IPS-20b (cell line): Measurements from ENCODE around the gene GJA1.

Experiments used
- H3K27ac ChIP-seq: one replicate; pipeline ENCODE4 v1.5.1; 2013; ENCODE audit warnings: low read length
- H3K27me3 ChIP-seq: 2 replicates; pipeline ENCODE4 v1.6.1; 2013; ENCODE audit warnings: mild to moderate bottlenecking, low read length, inconsistent platforms; ENCODE audit not compliant: insufficient read depth
- H3K36me3 ChIP-seq: 2 replicates; pipeline ENCODE4 v1.6.1; 2013; ENCODE audit warnings: low read depth, mild to moderate bottlenecking, inconsistent platforms, low read length, moderate library complexity; ENCODE audit not compliant: insufficient read depth
- H3K4me1 ChIP-seq: 2 replicates; pipeline ENCODE4 v1.6.1; 2013; ENCODE audit warnings: mild to moderate bottlenecking, control low read depth, inconsistent platforms, low read length, moderate library complexity; ENCODE audit not compliant: insufficient read depth
- H3K4me3 ChIP-seq: 2 replicates; pipeline ENCODE4 v1.5.1; 2013; ENCODE audit warnings: mild to moderate bottlenecking, low read length, inconsistent platforms
- H3K9ac ChIP-seq: 2 replicates; pipeline ENCODE4 v1.6.1; 2013; ENCODE audit warnings: low read depth, mild to moderate bottlenecking, inconsistent platforms, low read length, moderate library complexity
- H3K9me3 ChIP-seq: 2 replicates; pipeline ENCODE4 v1.6.1; 2013; ENCODE audit warnings: mild to moderate bottlenecking, low read depth, low read length, inconsistent platforms; ENCODE audit not compliant: insufficient read depth

The GJA1 gene

DNA sequence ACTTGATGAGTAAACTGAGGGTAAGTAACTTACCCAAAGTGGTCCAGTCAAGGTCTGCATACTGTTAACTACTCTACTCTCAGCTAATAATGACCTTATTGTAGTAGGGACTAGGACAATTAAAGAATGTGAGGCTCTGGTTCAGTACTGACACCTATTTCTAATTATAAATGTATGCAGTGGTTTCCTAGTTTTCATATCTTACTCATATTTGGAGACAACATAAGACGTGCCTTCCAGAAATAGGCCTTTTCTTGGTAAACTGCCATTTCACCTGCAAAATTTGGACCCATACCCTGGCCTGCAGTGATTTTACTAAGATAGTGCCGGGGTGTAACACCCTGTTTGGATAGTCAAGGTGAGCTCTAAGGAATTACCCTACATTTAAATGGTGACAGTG is 24.7 kb downstream of the GJA1 start:
- H3K4me1 ChIP-seq, result no peaks in the 10 kb centered on the region
- H3K9me3 ChIP-seq, result no peaks in the 10 kb centered on the region
- H3K9ac ChIP-seq, result no peak overlapping the region
- no peak overlapping the region for H3K27ac ChIP-seq
- H3K36me3 ChIP-seq, result no peaks in the 10 kb centered on the region
- H3K4me3 ChIP-seq, result no peak overlapping the region
- no peaks in the 10 kb centered on the region for H3K27me3 ChIP-seq

DNA sequence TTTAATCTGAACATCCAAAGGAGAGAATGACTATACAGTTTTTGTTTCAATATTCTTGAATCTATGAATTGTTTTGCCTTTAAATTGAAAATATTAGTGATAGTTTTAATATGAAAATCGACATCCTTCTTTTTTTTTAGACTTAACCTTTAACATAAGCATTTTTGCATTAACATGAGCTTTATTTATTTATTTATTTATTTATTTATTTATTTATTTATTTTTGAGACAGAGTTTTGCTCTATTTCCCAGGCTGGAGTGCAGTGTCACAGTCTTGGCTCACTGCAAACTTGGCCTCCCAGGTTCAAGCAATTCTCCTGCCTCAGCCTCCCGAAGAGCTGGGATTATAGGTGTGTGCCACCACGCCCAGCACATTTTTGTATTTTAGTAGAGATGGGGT is 27.6 kb downstream of the GJA1 start:
- Histone ChIP-seq H3K27me3 (no peaks in the 10 kb centered on the region), H3K4me1 (no peaks in the 10 kb centered on the region), H3K9me3 (no peaks in the 10 kb centered on the region), H3K9ac (no peak overlapping the region), H3K27ac (no peak overlapping the region), H3K36me3 (no peaks in the 10 kb centered on the region), H3K4me3 (no peak overlapping the region)

DNA sequence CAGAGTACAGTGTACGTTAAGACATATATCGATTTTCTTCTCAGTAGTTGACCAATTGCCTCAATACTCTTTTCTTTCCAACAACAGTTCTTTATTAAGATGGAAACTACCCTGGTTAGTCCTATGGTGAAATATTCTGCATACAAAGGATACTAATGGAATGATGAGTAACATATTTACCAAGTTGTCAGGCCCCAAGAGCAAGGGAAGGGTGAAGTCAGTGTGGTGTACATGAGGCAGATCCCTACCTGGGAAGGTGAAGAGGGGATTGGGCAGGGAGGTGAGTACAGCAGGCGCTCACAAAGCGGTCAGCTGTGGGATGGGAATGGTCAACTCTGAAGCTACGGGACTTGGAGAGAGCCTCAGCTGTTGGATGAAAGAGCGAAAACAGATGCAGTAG is 29.7 kb downstream of the GJA1 start:
- Histone ChIP-seq H3K4me1 (no peaks in the 10 kb centered on the region), H3K36me3 (no peaks in the 10 kb centered on the region), H3K27ac (no peak overlapping the region), H3K9me3 (no peaks in the 10 kb centered on the region), H3K9ac (no peak overlapping the region), H3K4me3 (no peak overlapping the region), H3K27me3 (no peaks in the 10 kb centered on the region)

DNA sequence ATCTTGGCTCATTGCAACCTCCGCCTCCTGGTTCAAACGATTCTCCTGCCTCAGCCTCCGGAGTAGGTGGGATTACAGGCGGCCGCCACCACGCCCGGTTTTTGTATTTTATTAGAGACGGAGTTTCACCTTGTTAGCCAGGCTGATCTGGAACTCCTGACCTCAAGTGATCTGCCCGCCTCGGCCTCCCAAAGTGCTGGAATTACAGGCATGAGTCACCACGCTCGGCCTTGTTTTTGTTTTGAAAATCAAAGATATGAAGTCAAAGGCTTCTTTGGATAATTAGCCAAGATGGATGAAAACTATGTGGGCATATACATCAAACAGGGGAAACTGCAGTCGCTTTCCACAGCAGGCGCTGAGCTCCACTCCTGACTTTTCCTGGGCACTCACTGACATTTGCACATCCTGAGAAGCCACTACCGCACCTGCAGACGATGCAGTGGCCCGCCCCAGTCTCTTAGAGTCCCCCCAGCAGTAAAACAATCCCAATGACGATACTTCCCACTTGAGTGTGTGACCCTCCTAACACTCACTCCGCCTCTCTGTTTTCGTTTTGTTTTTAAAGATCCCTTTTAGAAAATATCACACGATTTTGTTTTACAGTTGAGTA is 44.1 kb downstream of the GJA1 start:
- no peaks in the 10 kb centered on the region for H3K27me3 ChIP-seq
- H3K27ac ChIP-seq, result no peak overlapping the region
- no peak overlapping the region for H3K4me3 ChIP-seq
- H3K4me1 ChIP-seq, result no peaks in the 10 kb centered on the region; the same call in 1 of the 2 replicates
- no peak overlapping the region for H3K9ac ChIP-seq
- no peaks in the 10 kb centered on the region for H3K9me3 ChIP-seq
- H3K36me3 ChIP-seq, result no peaks in the 10 kb centered on the region

DNA sequence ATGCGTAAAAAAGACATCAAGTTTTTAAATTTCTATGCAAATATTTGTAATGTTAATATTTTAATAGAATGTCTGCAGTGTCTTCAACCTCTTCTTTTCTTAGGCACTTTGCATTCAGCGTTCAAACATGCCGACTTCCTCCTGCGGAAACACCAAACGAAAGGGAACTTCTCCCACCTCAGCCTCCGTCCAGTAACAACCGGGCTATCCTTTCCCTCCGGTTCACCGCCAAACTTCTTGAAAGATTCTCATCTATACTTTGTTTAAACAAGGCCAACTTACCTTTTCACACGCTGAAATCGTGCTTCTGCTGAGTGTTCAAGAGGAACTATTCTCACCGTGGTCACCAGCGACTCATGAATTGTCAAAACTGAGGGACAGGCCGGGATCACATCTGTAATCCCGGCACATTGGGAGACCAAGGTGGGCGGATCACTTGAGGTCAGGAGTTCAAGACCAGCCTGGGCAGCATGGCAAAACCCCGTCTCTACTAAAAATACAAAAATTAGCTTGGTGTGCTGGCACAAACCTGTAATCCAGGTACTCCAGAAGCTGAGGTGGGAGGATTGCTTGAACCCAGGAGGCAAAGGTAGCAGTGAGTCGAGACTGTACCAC is 44.8 kb downstream of the GJA1 start:
- no peaks in the 10 kb centered on the region for H3K36me3 ChIP-seq

DNA sequence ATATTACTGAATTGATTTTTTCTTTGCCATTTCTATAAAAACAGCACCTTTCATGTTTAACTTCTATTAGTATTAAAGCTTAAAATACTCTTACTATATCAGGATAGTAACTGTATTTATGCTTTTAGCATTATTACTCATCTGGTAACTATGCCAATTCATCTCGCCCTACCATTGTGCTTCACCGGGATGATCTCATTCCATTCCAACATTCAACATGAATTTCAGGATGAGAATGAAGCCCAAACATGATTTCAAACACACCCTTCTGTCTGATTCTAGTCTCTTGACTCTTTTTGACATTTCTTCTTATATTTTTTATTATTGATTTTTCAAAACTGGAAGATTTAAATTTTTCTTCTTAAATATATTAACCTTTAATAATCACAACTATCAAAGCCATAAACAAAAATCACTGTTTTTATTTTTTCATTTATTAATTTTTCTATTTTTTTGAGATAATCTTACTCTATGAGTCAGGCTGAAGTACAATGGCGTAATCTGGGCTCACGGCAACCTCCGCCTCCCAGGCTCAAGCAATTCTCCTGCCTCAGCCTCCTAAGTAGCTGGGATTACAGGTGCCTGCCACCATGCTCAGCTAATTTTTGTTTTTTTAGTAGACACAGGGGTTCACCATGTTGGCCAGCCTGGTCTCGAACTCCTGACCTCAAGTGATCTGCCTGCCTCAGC is 46.7 kb downstream of the GJA1 start:
- Histone ChIP-seq H3K9ac (no peak overlapping the region), H3K27ac (no peak overlapping the region), H3K36me3 (no peaks in the 10 kb centered on the region), H3K4me3 (no peak overlapping the region), H3K9me3 (no peaks in the 10 kb centered on the region), H3K4me1 (peaks cover 9% of the 10 kb centered on the region), H3K27me3 (no peaks in the 10 kb centered on the region)

More for the DNA sequence above, 44.8 kb downstream of the GJA1 start:
- no peak overlapping the region for H3K27ac ChIP-seq
- no peaks in the 10 kb centered on the region for H3K27me3 ChIP-seq
- no peaks in the 10 kb centered on the region for H3K9me3 ChIP-seq
- H3K4me3 ChIP-seq, result no peak overlapping the region
- peaks cover 5% of the 10 kb centered on the region for H3K4me1 ChIP-seq
- H3K9ac ChIP-seq, result no peak overlapping the region

DNA sequence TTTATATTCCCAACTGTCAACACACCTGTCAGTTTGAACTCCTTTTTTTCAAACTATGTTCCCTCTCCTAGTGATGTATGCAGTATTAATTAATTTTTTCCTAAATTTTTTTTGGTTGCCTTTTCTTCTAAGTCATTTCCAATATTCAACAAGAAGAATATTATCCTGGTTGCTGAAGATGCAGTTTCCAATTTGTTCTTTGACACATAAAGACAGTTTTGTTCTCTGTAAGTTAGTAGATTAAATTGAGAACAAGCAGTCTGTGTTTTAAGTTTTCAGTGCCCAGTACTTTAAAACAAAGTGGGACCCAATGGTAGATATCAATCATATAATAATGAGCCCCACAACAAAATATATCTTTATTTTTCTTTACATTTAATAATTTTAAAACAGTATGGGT is 47.3 kb downstream of the GJA1 start:
- Histone ChIP-seq H3K27me3 (no peaks in the 10 kb centered on the region), H3K9me3 (no peaks in the 10 kb centered on the region), H3K27ac (no peak overlapping the region), H3K4me3 (no peak overlapping the region), H3K36me3 (no peaks in the 10 kb centered on the region), H3K4me1 (peaks cover 9% of the 10 kb centered on the region), H3K9ac (no peak overlapping the region)

DNA sequence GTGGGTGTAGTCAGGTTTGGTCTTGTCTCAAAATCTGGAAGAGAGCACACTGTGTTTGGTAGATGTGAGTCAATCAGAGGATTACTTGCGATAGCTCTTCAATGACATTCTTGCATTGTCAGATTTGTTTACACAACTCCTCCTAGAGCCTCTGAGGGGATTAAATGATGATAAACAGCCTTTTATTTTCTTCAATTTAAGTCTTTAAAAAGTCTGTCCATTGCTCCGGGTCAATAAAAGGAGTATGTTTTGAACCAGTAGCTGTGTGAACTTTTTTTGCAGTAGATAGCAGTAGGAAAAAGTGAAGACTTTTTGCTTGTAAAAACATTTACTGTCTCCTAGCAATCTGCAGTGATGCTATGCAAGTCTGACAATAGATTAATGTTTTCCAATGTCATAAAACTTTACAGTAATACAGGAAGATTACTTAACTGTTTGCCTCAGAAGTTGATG is 49.9 kb downstream of the GJA1 start:
- Histone ChIP-seq H3K36me3 (no peaks in the 10 kb centered on the region), H3K27me3 (no peaks in the 10 kb centered on the region), H3K27ac (no peak overlapping the region), H3K4me3 (no peak overlapping the region), H3K9me3 (no peaks in the 10 kb centered on the region), H3K4me1 (peaks cover 20% of the 10 kb centered on the region), H3K9ac (no peak overlapping the region)

DNA sequence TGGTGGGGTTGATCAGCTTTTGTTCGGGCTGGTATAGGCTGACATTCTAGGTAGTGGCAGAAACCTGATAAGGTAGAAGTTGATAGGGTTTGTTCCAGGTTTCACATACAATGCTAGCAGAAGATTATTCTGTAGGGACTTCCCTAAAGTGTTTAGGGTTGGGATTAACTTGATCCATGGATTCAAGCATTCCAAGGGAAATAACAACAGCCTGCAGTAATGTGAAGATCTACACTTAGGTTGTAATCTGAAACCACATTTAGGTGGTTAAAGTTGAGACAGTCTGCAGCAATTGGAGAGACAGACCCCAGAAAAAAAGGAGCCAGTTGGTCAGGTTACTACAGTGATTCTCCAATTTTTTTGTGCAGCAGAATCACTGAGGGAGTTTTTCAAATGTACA is 56.1 kb downstream of the GJA1 start:
- Histone ChIP-seq H3K27ac (no peak overlapping the region), H3K9me3 (no peaks in the 10 kb centered on the region), H3K4me3 (no peak overlapping the region), H3K9ac (no peak overlapping the region), H3K4me1 (peaks cover 21% of the 10 kb centered on the region), H3K27me3 (no peaks in the 10 kb centered on the region), H3K36me3 (no peaks in the 10 kb centered on the region)

DNA sequence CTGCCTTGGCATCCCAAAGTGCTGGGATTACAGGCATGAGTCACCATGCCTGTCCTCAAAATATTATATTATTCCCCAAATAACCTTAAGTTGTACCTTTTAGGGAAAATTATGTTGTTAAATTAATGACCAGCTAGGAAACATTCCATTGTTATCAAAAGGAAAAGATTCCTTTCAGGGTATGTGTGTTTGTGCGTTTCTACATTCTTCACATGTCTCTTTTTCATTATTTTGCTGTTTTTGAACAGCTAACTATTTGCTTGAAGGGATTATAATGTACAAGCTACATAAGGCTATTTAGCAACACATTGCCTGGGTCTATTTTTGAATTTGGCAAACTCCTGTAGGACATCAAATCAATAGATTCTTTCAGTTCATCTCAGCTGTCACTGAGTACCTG is 57.1 kb downstream of the GJA1 start:
- Histone ChIP-seq H3K36me3 (no peaks in the 10 kb centered on the region), H3K9me3 (no peaks in the 10 kb centered on the region)

DNA sequence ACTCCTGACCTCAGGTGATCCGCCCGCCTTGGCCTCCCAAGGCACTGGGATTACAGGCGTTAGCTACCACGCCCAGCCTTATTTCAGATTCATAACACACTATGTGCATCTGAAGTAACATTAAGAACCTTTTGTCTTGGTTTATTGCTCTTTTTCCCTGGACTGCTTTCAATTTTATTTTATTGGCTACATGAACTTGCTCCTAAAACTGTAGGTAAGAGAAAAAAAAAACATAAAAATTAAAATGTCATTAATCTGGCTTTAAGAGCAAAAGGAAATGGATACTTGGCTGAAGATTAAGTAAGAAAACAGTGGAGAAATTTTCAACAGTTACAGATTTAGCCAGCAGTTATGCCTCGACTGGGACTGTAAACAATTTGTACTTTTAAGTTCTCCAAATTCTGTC is 62.5 kb downstream of the GJA1 start:
- Histone ChIP-seq H3K4me1 (no peaks in the 10 kb centered on the region), H3K4me3 (no peak overlapping the region), H3K9ac (no peak overlapping the region), H3K27me3 (no peaks in the 10 kb centered on the region), H3K9me3 (no peaks in the 10 kb centered on the region), H3K27ac (no peak overlapping the region), H3K36me3 (no peaks in the 10 kb centered on the region)

More for the DNA sequence above, 57.1 kb downstream of the GJA1 start:
- H3K27me3 ChIP-seq, result no peaks in the 10 kb centered on the region
- no peak overlapping the region for H3K9ac ChIP-seq
- H3K4me3 ChIP-seq, result no peak overlapping the region
- H3K4me1 ChIP-seq, result peaks cover 21% of the 10 kb centered on the region
- no peak overlapping the region for H3K27ac ChIP-seq
